Fibroblast of mammary gland (primary cell): ENCODE measurements around the gene ICAM4.
A peak's percentile ranks its signal among the peaks of the same experiment; 100 is the strongest.

ENCODE experiments used
- DNase-seq: peaks from one replicate; pipeline ENCODE4 v3.0.0-alpha.2; 2010; ENCODE audit warnings: low read depth
- H3K4me3 ChIP-seq: 2 replicates; pipeline ENCODE4 v1.5.1; 2011; ENCODE audit warnings: low read depth, mild to moderate bottlenecking, low read length, moderate library complexity; ENCODE audit not compliant: control insufficient read depth
- TF ChIP-seq, protein P1 (sequence below): conservative IDR thresholded peaks from 2 replicates; pipeline ENCODE4 v1.5.1; 2011; ENCODE audit warnings: low read depth, low read length, inconsistent platforms; ENCODE audit not compliant: control insufficient read depth, insufficient read depth

Gene ICAM4

DNA sequence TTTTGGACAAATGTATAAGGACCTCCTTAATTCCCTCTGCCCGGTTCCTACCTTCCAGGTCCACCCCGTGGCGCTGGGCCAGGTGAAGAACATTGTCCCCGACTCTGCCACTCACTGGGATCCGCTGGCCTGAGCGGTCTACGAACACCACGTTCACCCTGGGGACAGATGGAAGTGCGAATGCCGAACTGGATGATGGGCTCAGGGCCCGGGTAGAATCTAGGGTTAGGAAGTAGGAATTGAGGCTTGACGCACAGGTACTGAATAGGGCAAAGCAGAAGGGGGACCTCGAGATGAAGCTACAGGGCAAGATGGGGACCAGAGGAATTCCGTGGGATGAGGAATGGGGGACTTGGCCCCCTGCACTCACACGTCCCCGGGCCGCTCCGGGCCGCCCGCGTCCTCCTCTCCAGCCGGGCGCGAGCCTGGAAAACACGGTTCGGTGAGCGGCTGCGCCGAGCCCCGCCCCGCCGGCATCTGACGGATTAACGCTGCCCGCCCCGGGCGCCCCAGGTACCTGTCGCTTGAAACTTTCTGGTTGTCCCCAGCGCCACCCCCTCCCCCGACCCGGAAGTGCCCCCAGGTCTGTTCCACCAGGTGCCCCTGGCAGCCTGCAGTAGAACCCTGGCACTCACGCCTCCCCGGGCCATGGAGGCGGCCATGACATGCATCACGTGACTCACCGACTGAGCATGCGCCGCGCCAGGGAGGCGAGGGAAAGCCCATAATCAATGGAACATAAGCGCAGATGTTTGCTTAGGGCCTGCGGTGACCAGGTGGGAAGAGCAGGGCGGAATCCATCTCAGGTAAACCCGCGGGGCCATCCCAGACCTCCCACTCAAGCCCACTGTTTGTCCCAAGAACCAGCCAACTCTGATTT lies 28.8 kb downstream of the ICAM4 start, which contains the start of gene FDX2:
FDX2 (minus strand) TSS at position 681 of the 880 bp plus-strand sequence; CDS start at position 662, 19 bp downstream.
- H3K4me3 ChIP-seq, result peak within 1 kb of the TSS; percentile 80
- TF ChIP-seq, protein P1, sequence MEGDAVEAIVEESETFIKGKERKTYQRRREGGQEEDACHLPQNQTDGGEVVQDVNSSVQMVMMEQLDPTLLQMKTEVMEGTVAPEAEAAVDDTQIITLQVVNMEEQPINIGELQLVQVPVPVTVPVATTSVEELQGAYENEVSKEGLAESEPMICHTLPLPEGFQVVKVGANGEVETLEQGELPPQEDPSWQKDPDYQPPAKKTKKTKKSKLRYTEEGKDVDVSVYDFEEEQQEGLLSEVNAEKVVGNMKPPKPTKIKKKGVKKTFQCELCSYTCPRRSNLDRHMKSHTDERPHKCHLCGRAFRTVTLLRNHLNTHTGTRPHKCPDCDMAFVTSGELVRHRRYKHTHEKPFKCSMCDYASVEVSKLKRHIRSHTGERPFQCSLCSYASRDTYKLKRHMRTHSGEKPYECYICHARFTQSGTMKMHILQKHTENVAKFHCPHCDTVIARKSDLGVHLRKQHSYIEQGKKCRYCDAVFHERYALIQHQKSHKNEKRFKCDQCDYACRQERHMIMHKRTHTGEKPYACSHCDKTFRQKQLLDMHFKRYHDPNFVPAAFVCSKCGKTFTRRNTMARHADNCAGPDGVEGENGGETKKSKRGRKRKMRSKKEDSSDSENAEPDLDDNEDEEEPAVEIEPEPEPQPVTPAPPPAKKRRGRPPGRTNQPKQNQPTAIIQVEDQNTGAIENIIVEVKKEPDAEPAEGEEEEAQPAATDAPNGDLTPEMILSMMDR, result no peak
- peak; percentile 72 for DNase-seq

DNA sequence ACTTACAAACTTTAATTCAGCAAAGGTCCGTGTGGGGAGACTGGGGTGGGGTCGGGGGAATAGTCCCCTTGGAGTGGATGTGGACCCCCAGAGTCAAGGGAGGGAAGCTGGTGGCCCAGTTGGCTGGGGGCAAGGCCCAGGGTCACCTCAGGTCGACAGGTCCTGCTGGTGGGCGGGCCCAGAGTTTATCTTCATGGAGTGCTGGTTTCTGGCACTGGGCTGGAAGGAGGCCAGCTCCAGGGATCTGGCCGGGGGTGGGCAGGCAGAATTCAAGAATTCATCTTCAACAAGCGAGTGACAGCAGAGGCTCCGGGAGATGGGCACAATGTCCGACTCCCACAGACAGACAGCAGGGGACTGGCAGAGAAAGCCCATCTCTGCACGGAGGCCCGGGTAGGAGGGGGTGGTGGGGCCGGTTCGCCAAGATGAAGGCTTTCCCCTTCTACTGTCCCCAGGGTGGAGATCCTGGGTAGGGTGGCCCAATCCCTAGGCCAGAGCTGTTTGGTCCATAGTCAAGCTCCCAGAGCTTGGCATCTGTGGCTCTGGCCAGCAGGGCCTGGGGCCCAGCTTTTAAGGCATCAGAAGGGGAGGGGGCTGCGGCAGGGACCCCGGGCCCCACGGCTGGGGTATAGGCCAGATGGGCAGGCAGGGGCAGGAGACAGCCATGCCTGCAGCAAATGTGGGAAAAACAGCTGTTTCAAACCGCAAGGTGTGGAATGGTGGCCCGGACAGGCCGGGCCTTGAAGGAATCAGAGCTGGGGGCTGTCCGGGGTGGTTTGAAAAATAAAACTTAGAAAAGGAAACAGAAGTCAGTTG lies 29.7 kb downstream of the ICAM4 start:
- no peak for DNase-seq
- H3K4me3 ChIP-seq, result no peak overlapping the region
- TF ChIP-seq, protein P1, result no peak

DNA sequence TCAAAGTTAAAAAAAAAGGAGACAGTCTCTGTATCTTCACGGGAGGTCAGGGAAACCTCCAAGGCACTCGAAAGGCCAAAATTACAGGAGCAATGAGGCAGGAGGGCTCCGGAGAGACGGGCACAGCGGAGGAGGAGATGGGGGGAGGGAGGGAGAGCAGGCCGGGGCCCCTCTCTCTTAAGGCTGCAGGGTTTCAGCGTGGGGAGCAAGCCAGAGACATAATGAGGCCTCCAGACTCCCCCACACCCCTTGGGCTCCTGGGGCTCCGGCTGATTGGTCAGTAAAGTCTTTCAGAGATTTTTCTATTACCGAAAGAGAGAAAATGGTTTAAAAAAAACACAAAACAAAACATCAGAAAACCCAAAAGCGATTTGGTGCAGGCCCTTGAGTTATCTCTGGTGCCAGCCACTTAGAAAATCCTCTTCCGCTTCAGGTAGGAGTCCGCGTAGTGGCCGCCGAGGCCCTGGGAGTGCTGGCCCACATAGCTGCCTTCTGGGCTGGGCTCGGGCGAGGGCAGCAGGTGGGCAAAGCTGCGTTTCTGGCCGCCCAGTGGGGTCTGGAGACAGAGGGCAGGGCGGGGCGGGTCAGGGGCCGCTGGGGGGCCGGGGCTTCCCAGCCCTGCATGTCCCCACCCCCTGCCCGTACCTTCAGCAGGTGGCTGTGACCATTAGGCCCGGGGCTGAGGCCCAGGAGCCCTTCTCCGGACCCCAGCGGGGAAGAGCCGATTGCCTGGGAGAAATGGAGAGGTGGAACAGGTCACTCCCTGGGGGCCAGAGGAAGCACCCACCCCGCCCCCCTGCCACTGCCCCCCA lies 30.5 kb downstream of the ICAM4 start:
- TF ChIP-seq, protein P1, result no peak
- no peak overlapping the region for H3K4me3 ChIP-seq

DNA sequence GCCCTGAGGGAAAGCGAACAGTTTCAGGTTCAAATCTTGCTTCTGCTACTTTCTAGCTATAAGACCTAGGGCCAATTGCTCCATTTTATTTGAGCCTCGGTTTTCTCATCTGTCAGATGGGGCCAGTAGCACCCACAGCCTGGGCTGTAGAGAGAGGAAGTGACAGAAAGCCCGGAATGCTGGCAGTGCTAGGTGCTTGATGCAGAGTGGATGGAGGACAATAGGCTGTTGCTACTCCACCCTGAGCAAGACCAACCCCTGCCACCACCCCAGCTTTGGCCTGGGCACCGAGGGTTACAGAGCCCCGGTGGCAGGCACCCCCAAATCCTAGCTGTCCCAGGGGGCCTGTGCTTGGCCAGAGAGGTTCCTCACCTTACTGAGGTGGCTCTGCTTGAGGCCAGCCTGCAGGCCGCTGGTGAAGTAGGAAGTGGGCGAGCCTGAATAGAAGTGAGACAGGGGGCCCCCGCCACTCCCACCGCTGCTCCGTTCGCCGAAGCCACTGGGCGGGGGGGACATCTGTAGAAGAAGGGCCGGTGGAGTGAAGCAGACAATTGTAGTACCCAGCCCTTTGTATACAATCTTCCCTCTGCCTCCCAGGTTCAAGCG lies 31.2 kb downstream of the ICAM4 start:
- no peak for DNase-seq
- H3K4me3 ChIP-seq, result no peak overlapping the region
- TF ChIP-seq, protein P1, result no peak

More for the DNA sequence above, 30.5 kb downstream of the ICAM4 start:
- no peak for DNase-seq

DNA sequence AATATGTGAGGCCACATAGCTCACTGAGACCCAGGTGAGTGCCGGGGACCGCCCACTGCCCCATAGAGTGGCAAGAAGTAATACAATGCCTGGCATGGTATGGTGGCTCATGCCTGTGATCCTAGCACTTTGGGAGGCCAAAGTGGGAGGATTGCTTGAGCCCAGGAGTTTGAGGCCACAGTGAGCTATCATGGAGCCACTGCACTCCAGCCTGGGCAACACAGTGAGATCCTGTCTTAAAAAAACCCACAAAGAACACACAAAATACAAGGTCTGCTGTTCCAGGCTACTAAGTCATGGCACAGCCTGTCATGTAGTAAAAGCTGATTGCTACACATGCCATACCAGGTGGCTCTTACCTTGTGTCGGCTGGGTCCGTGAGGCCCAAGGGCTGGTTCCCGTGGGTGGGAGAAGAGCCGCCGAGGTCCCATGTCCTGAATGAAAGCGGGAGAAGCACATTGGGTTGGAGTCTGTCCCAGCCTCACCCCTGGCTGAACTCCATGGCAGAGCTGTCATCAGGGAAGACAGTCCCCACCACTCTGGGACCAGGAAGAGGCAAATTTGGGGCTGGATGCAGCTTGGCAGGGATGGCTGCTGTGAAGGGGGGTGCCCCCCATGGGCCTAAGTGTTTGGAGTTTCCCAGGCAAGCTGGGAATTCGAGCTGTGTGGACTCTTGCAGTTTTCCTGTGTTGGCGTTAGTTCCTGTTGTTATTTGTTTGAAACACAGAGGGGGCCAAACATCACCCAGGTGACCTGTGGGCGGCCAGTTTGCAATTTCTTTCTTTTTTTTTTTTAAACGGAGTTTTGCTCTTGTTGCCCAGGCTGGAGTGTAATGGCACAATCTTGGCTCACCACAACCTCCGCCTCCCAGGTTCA lies 32.3 kb downstream of the ICAM4 start:
- DNase-seq, result no peak
- TF ChIP-seq, protein P1, result no peak
- H3K4me3 ChIP-seq, result no peak overlapping the region
